HT-29 (cell line): Measurements from ENCODE around the gene TSPAN11. TPM values are rescaled to one million over a fixed set of nuclear protein-coding genes. Genes with fewer than 3 reads are reported as not detected.
"Not testable (repeated sequence)": the region's sequence is repeated elsewhere in the genome, so short reads cannot be mapped to it uniquely, and the experiment has no call there.

Experiments used
- DNase-seq: peaks from one replicate; pipeline ENCODE4 v3.0.0-alpha.2; 2015; ENCODE audit warnings: low spot score
- total RNA-seq: library from RNA; depleted of rRNA; stranded (reverse); fragments of >200 nt; shearing (Covaris generic); gene quantifications from 2 replicates; pipeline ENCODE4 v1.2.3, GENCODE V29; 2014; rRNA removed

The TSPAN11 gene
- total RNA-seq, result not detected in 2 replicates

DNA sequence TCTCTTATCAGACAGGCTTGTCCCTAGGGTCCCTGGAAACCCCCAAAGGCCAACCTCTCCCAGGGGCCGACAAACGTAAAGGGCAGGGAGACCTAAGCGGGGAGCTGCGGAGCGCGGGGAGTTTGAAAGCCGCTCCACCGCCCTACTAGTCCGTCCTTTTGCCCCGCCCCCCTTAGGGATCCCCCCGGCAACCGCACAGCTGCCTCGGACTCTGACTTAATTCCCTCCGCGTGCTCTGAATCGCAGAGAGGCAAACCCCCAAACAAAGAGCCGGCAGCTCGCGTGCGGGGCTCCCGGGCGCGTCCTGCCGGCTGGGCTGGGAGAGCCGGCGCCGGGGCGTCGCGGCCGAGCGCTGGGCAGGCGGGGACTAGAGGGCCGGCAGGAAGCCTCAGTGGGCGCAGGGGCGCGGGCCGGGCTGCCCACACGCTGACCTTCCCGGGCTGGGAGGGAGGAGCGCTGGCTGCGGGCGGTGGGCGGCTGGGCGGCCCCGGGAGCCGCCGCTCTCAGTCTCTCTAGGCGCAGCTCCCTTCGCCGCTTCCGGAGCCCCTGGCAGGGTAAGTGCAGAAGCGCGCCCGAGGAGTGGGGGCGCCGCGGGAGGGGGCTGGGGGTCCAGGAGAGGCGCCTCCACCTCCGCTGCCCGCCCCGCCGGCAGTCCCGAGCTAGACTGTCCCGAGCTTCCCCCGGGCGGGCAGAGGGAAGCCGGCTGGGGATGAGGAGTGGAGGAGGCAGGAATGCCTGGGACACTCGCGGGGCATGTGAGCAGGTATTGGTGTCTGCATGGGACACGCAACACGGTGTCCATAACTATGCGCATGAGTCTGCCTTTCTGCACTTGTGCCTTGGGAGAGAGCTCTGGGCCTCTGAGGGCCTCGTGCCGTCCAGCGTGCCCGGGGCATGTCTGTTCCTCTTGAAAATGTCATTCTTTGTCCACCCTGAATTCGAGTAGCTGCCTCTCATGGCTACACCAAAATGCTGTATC lies at the start of gene TSPAN11:
Gene TSPAN11 (plus strand): TSS at position 506 of the 979 bp plus-strand sequence. CDS start 27,244 bp downstream, outside the sequence.
- DNase-seq, result no peak

DNA sequence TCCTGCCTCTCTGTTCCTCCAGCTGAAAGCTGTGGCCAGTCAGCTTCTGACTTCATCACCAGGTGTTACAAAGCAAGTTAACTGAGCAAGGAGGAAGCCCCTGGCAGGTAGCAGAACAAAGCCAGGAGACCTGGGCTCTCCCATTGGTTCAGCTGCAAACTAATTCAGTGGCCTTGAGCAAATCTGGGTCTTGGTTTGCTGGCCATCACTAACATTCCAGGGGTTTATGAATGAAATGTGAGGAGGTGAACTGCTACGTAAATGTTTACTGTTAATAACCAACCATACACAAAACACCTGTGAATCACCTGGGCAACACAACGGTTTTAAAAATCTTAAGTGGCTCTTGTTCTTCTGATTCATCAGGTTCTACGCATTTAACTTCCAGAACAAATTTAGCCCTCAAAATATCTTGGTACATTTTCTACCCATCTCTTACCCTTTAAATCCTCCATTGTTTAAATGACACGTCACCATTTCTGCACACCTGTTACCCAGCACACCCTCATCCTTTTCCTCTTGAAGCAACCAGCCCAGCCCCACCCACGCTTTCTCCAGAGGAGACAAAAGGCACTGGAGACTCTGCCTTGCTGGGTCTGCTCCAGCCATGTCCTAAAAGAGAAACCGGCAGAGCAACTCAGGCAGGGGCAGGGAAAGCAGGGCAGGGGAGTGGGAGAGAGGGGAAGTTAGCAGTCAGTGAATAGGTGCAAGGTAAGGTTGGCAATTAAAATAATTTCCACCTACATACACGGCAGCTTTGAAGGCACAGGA lies 49.3 kb upstream of the TSPAN11 start:
- peak; percentile 14 for DNase-seq

DNA sequence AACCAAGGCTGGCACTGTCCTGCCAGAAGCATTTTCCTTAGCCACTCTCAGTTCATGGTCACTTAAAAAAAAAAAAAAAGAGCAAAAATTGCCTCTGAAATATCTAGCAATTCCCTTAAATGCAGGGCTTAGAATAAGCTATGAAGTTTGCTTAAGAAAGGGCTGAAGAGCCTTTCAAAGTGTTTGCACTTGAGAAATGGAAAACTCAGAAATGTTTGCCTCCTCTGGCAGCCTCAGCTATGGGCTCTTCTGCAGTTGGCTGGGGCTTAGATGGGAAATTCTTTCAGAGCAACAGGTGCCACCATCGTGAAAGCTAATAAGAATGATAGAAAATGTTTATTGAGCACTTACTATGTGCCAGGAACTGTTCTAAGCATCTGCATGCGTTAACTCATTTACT lies 48.5 kb upstream of the TSPAN11 start:
- no peak for DNase-seq

GRCh38 chr12:30880061-30880460 lies 46.5 kb upstream of the TSPAN11 start:
- no peak for DNase-seq

DNA sequence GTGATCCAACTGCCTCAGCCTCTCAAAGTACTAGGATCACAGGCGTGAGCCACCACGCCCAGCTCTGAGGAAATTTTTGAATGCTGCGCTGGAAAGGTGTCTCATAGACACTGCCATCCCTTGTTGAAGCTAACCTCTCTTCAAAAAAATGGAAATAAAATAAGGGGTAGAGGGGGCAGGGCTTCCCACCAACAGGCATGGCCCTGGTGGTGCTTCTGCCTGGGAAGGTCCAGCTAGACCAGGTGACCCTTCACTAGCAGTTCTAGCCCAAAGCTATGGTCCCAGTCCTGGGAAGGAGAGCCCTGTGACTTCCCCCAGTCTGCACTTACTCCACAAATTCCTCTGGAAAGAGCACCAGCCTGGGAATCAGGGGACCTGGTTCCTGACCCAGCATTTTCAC lies 45.7 kb upstream of the TSPAN11 start:
- DNase-seq, result no peak

DNA sequence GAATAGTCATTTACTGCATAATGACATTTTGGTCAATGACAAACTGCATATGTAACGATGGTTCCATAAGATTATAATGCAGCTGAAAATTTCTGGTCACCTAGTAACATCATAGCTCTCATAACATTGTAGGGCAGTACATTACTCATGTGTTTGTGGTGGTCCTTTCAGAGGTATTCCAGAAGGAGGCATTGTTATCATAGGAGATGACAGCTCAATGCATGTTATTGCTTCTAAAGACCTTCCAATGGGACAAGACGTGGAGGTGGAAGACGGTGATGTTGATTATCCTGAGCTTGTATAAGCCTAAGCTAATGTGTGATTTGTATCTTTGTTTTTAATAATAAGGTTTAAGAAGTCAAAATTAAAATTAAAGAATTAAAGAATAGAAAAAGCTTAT lies 43.8 kb upstream of the TSPAN11 start:
- DNase-seq, result no peak

- DNase-seq, result no peak
These were observed 41.7 kb upstream of the TSPAN11 start for GRCh38 chr12:30884799-30885198.

GRCh38 chr12:30885321-30885720 lies 41.2 kb upstream of the TSPAN11 start:
- no peak for DNase-seq

DNA sequence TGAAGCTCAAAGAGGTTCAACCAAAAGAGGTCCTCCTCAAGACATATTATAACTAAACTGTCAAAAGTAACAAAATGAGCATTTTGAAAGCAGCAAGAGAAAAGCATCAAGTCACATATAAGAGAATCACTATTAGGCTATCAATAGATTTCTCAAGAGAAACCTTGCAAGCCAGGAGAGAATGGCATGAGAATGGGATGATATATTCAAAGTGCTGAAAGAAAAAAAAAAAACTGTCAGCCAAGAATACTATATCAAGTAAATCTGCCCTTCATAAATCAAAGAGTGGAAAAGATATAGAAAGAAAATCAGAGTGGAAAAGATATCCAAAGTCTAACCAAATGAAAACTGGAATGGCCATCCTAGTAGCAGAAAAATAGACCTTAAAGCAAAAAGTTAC lies 39.3 kb upstream of the TSPAN11 start:
- DNase-seq, result no peak

- DNase-seq, result no peak
These were observed 38.3 kb upstream of the TSPAN11 start for GRCh38 chr12:30888241-30888640.

- DNase-seq, result not testable (repeated sequence)
These were observed 32.0 kb upstream of the TSPAN11 start for GRCh38 chr12:30894531-30894930.

DNA sequence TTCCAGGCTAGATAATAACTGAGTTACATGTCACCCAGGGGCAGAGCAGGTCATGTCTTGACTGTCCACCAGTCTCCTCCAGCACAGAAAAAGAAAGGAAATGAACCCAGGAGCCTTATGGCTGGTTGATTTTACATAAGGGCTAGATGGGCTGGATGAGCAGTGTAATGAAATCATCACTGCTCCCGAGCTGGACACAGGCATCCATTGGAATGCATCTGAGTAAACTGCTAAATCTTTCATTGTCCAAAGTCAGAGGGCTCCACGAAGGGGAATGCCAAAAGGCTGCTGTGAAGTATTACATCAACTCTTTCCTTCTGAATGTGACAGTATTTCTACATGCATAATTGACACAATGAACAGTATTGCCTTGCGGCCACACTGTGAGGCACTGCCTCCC lies 30.1 kb upstream of the TSPAN11 start:
- DNase-seq, result no peak

GRCh38 chr12:30898846-30899245 lies 27.7 kb upstream of the TSPAN11 start:
- DNase-seq, result no peak

DNA sequence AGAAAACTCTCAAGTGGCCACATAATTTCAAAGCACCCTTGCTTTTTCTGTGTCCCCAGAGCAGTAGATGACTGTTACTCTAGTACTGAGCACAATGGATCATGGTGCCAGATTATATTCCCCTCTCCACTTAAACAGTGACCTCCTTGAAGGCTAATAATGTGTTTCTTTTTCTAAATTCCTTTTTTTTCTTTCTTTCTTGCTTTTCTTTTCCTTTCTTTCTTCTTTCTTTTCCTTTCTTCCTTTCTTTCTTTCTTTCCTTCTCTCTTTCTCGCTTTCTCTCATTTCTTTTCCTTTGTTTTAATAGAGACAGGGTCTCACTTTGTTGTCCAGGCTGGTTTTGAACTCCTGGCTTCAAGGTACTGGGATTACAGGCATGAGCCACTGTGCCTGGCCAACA lies 26.2 kb upstream of the TSPAN11 start:
- DNase-seq, result no peak

DNA sequence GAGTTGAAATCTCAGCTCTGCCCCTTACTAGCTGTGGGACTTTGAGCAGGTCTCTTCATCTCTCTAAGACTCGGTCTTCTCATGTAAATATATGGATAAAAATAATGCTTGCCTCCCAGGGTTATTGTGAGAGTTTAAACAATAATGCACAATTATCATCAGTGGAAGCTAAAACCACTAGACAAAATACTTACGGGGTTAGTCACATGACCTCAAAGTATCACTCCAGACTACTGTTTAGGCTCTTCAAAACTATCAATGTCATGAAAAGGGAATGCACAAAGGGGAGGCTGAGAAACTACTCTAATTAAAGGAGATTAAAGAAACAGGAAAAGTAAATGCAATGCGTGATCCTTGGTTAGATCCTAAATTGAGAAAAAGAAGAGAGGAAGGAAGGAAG lies 24.5 kb upstream of the TSPAN11 start:
- no peak for DNase-seq

GRCh38 chr12:30902596-30902995 lies 24.0 kb upstream of the TSPAN11 start:
- DNase-seq, result no peak

DNA sequence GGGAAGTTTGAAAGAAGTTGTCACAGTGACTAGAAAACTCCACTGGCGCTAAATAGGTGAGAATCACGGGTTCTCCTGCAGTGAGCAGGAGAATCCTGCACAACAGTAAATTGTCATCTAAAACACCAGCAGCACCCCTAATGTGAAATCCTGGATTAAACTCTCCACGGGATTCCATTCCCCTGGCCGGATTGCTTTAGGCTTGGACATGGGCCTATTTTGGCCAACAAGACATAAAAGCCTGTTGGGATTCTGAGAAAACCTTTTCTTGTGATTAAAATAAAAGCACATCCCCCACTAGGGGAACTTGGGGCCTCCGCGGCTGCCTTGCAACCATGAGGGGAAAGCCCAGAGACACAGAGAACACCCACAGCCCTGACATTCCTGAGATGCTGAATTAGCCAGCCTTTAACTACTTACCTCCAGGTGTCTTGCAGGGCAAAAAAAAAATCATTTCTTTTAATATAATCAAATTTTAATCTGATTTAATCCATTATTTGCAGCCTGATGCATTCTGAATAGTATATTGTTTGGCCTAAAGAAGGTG lies 21.0 kb upstream of the TSPAN11 start:
- DNase-seq, result no peak

DNA sequence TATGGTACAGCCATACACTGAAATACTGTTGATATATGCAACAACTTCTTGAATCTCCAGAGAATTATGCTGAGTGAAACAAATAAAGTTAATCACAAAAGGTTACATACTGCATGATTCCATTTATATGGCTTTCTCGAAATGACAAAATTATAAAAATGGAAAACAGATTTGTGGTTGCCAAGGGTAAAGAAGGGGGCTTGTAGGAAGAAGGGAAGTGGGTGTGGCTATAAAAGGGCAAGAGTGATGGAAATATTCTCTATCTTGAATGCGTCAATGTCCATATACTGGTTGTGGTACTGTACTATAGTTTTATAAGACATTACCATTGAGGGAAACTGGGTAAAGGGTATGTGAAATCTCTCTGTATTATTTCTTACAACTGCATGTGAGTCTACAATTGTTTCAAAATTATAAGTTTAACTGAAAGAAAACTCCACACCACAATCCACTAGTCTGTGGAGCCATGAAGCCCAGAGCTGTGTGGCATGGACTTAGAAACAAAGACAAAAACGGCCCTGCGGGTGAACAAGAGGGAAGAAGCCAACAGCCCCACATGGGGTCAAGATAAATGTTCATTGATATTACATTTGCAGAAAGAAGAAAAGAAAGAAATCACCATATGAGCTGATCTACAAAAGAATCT lies 18.3 kb upstream of the TSPAN11 start:
- no peak for DNase-seq

GRCh38 chr12:30908722-30909348 lies 17.7 kb upstream of the TSPAN11 start:
- DNase-seq, result peak; percentile 43

GRCh38 chr12:30909349-30910037 lies 17.1 kb upstream of the TSPAN11 start:
- no peak for DNase-seq

DNA sequence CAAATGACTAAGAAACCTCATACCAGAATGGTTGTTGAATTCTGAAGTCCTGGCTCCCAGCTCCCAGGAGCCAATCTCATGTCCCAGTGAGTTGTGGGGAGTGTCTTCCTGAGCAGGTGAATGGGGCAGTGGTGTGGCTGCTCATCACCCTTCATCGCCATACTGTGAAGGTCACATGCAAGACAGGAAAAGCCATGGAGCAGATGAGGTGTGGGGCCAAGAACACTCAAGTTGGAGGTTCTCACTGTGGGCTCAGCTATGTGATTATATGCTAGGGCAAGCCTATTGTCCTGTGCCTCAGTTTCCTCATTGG lies 16.6 kb upstream of the TSPAN11 start:
- no peak for DNase-seq
